HG03432 (cell line): Measurements from ENCODE around the gene ATAD3C.
"Not testable (repeated sequence)": the region's sequence is repeated elsewhere in the genome, so short reads cannot be mapped to it uniquely, and the experiment has no call there.

Source experiments
- ATAC-seq: cut with Tn5 transposase; IDR thresholded peaks from one replicate; pipeline ENCODE4 v1.9.1; 2021; ENCODE audit warnings: mild to moderate bottlenecking, moderate library complexity; ENCODE audit not compliant: unreplicated experiment

ATAD3C gene

DNA sequence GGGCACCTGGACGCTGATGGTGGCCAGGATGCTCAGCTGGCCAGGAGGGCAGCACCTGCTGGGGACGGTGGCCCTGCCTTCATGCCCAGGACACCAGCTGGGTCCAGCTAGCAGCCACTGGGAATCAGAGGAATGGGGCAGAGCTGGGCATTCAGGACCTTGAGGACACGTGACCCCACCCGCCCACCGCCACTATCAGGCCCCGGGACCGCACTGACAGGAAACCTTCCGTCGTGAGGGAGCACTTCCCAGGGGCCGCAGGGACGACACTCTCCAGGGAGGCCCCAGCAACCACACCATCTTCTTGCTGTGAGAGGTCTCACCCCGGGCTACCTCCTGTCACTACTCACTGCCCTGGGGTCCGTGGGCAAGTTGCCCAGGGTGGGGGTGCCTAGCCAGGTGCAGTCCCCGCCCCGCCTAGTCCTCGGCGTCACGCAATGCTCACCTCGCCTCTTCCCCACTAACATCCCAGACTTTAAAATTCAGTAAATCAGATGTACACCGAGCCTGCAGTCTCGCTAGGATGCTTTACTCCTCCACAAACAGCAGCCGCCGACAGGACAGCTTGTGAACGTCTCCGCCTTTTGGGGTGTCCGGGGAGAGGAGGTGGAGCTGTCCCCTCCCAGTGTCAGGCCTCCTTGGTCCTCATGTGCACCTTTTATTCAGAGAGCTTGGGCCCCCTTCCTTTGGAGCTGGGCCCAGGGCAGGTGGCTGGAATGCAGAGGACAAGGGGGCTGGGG lies 9.1 kb upstream of the ATAD3C start:
- ATAC-seq, result no peak

DNA sequence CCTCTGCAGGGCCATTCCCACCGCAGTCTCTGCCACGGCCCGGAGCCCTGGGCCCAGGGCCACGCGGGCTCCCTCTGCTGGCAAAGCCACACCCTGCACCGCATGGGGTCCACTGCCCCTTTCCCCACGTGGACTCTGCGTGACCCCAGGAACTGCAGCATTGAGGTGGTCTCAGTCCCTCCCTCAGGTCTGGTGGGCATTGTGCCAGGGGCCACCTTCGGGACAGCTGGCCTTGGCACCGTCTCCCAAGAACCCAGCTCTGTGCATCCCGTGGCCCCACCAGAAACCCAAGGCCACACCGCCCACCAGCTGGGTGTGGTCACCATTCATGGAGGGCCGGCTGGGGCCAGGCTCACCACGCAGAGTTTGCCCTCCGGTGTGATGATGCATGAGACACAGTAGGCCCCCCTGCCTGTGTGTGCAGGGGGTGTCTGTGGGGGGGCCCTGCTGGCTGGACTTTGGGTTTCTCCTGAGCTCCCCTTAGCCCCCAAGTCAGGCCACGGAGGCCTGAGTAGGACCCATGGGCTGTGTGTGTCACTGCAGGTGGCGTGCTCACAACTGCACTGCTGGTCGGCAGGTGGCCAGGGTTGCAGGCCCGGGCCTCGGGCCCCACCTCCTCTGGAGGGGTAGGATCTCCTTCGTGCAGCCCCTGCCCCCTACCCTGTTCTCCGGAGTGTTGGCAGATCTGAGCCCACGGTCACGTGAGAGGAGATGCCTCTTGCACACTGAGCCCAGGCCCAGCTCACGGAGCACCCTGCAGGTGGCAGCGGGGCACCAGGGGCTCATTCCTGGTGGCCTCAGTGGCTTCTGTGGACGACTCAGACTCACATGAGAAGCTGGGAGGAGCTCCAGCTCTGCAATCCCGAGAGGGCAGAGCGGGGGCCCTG lies 8.2 kb upstream of the ATAD3C start:
- no peak for ATAC-seq

DNA sequence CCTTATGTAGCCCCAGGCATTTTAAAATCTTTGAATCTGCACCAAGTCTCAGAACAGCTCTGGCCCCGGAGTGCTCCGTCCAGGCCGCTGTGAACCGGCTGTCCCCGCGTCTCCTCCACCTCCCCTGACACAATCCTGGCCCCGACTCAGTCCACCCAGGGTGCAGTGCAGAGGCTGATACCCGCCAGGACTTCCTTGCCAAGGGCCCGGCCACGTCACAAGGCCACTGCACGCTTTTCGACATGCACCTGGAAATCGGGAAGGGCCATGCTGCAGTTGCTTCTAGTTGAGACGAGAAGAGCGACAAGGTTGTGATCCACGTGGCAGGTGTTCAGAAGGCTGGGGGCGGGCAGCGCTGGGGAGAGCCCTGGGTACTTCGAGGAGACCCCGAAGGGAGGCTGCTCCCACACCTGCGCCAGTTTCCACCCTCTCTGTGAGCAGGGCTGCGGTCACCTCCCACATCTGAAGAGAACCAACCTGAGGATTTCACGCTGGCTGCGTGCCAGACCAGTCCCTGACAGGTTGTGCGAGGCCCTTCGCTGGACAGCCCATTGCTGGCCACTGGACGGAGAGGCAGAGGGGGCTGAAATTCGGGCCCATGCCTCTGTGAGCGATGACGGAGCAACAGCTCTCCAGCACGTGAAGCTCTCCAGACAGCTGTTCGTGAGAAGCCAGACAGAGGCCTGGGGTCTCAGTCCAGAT lies 7.3 kb upstream of the ATAD3C start:
- ATAC-seq, result no peak

DNA sequence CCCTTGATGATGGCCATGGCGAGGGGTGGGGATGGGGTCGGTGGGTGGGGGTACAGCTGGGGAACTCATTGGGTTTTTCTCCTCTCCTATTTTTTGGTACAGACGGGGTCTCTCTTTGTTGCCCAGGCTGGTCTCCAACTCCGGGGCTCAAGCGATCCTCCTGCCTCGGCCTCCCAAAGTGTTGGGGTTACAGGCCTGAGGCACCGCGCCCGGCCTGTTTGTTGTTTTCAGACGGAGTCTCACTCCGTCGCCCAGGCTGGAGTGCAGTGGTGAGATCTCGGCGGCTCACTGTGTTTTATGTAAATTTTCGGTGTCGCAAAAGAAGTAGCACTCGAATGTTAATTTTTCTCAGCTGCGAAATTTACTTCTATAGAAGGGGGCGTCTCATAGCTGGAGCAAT lies 2.9 kb upstream of the ATAD3C start:
- not testable (repeated sequence) for ATAC-seq

DNA sequence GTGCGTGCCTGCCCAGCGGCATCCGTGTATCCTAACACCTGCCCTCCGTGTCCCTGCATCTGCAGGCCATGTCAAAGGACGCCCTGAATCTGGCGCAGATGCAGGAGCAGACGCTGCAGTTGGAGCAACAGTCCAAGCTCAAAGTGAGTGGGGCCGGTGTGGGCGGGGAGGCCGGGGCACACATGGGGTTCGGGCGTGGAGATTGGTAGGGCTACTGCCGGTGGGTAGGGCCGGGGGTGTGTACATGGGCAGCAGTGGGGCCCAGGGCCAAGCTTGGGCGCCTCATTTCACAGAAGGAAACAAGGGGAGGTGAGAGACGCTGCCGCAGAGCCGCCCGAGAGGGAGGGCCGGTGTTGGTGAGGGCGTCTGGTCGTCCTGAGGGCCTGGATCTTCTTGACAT lies 1.1 kb downstream of the ATAD3C start:
- ATAC-seq, result not testable (repeated sequence)

DNA sequence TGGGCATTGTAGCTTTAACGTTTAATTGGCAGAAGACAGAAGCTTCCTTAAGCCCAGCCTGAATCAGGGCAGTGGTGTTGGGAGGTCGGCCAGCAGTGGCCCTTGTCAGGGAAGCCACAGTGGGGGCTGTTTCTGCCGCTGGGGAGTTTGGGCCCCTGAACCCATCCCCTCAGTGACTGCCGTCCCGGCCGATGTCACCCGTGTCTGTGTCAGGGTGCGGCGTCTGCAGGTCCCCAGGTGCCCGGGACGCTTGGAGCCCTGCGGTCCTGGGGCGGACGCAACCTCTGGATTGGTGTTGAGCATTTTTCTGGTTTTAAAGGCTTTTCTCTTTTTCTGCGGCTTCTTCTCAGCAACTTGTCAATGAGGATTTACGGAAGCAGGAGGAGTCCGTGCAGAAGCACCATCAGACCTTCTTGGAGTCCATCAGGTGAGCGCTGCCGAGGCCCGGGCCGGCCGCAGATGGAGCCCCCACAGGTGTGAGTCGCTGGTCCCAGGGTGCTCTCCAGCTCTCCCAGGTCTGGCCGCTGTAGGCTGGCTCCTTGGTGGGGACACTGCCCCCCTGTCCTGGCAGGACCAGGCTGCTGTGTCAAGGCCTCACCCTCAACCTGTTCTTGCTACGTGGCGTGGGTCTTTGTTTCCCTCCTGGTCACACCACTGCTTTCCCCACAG lies 2.3 kb downstream of the ATAD3C start:
- no peak for ATAC-seq

DNA sequence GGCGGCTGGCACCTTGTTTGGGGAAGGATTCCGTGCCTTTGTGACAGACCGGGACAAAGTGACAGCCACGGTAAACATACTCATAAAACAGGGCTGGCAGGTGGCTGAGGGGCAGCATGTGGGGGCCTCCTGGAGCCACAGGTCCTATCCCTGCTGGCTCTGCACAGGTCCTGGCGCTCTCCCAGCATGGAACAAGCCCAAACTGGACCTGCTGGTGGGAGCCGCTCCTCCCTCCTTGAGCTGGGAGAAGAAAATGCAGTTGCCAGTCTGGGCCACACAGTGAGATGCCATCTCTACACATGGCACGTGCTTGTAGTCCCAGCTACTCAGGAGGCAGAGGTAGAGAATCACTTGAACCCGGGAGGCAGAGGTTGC lies 2.9 kb downstream of the ATAD3C start:
- not testable (repeated sequence) for ATAC-seq

DNA sequence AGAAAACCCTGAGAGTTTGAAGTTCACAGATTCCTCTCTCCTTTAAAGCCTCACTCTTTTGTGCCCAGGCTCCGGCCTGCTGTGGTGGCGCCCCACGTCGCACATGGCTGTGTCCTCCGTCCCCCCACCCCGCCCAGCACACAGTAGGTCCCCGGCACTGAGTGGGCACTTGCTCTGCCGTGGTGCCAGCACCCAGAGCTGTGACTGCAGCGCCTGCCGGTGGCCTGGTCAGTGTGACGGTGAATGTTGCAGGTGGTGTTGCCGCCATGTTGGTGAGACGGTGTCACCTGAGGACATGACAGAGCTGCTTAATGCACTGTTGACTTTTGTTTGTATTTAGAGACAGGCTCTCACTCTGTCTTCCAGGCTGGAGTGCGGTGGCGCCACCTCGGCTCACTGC lies 3.4 kb downstream of the ATAD3C start:
- ATAC-seq, result no peak

DNA sequence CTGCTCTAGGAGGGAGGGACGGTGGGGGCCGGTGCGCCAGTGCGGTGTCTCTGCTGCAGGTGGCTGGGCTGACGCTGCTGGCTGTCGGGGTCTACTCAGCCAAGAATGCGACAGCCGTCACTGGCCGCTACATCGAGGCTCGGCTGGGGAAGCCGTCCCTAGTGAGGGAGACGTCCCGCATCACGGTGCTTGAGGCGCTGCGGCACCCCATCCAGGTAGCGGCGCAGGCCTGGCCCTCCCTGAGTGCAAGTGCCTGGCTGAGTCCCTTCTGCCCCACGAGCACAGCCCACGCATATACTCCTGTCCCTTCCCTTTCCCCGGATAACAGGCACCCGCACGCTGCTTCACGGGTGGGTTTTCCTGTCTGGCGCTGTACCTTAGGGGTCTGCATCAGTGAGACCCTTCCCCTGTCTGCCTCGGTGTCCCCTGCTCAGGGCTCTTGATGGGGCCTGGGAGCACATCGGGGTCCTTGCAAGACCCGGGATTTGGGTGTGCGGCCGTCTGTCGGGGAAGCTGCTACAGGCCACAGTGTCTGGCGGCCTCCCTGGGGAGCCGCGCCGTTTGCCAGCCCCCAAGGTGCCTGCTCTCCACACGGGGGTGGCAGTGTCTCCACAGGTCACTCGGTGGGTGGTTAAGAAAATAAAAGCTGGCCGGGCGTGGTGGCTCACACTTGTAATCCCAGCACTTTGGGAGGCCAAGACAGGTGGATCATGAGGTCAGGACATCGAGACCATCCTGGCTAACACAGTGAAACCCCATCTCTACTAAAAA lies 5.0 kb downstream of the ATAD3C start:
- not testable (repeated sequence) for ATAC-seq

DNA sequence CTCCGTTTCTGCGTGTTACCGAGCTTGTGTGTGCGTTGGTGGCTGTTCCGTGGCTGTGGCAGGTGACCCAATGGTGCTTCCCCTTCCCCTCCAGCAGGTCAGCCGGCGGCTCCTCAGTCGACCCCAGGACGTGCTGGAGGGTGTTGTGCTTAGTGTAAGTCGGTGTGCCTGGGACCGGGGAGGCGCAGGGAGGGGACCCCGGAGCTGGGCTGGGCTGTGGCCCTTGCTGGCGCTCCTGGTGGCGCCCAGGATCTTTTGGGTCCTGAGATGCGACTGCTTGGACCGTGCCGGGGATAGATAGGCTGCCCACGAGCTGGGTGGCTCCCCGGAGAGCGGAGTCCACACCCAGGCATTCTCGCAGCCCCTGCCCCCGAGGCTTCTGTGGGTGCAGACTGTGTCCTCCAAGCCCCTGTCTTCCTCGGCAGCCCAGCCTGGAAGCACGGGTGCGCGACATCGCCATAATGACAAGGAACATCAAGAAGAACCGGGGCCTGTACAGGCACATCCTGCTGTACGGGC lies 5.9 kb downstream of the ATAD3C start:
- no peak for ATAC-seq

DNA sequence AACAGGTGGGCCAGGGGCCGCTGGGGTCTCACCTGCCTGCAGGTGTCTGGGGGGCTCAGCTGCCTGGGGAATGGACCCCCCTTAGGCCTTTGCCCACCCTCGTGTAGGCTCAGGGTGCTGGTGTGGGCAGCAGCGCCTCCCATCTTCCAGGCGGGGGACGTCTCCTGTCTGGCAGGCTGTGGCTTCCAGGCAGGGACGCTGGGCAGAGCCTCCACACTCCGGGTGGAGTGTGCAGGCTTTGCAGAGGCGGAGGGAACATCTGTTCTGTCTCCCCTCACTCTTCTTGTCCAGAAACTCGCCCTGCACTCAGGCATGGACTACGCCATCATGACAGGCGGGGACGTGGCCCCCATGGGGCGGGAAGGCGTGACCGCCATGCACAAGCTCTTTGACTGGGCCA lies 6.4 kb downstream of the ATAD3C start:
- ATAC-seq, result not testable (repeated sequence)

DNA sequence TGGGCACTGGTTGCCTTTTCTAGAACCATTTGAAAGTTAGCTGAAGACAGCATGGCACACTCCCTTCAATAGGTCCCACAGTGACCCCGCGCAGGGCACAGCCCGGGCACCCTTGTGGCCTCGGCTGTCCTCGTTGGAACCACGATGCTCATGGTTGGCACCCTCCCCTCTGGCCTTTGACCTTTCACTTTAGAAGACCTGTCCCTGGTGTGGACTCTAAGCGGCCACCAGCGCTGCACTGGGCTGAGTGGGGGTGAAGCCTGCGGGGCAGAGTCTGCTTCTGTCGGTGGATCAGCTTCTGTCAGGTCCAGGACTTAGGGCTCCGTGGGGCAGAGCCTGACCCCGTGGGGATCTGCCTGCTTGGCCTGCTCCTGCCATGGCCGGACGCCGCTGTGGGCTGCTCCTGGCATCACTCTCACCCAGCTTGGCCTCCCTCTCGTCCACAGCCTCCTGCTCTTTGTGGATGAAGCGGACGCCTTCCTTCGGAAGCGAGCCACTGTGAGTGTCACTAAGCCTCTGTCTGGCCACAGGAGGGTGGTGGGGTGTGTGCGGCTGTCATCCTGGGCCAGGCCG lies 7.3 kb downstream of the ATAD3C start:
- not testable (repeated sequence) for ATAC-seq

DNA sequence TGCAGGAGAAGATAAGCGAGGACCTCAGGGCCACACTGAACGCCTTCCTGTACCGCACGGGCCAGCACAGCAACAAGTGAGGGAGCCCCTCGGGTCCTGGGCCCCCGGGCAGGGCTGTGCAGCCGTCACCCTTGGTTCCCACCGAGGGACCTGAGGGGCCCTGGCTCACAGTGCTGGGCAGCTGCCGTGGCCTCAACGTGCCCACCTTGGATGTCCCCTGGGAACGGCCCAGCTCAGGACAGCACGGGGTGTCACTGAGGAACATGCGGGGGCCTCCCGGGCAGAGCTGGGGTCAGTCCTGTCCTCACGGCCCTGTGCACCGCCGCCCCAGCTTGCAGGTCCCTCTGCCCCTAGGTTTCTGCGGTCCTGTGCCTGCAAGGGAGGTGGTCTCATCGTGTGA lies 9.7 kb downstream of the ATAD3C start:
- ATAC-seq, result not testable (repeated sequence)

DNA sequence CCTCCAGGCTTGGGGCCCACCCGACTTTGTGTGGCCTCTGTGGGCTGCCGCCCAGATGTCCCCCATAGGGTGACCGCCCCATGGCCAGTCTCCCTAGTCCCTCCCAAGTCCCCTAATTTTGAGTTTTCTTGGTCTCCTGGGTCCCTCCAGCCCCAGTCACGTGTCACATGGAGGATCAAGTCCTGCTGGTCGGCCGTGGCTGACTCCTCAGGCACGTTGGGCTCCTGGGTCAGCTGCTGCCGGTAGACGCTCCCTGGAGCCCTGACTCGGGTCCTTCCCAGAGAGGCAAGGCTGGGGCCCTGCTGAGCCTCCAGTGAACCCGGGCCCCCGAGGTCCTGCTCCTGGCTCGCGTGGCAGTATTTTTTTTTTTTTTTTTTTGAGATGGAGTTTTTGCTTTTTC lies 10.2 kb downstream of the ATAD3C start:
- ATAC-seq, result not testable (repeated sequence)

DNA sequence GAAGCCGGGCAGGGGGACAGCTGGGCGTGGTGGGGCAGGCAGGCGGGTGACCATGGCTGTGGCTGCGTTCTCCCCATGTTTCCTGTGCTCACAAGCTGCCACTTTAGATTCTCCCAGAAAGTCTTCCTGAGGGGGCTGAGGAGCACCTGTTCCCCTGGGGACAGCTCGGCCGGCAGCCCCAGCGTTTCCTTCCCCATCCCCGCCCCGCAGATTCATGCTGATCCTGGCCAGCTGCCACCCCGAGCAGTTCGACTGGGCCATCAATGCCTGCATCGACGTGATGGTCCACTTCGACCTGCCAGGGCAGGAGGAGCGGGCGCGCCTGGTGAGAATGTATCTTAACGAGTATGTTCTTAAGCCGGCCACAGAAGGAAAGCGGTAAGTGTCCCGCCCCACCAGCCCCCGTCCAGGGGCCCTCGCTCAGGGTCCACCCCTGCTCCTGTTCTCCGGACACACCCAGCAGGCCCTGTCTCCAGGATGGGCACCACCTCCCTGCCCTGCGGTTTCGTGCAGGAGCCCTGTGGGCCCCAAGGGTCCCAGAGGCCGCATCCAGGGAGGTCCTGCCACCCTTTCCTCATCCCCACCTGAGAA lies 11.1 kb downstream of the ATAD3C start:
- no peak for ATAC-seq

DNA sequence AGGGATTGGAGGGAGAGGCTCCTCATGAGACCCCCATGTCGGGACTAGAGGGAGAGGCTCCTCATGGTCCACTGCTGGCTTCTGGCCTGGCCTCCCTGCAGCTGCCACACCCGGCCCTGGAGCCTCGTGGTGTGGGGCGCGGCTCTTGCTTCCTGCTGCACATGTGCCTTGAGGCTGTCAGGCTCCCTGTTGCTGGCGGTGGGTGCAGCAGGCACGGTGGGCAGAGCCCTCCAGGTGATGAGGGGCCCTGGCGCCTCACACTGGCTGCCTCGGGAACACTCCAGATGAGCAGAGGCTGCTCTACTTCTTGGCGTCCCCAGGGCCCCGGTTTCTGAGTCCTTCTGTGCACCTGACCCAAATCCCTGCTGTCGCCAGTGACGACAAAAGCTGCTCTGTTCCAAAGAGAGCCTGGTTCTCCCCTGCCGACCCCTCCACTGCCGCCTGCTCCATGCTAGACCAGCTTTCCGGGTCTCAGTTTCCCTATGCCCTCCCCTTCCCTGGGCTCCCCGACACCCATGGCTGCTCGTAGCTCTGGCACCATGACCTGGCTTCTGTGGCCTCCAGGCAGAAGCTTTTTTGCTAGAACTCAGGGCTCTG lies 12.3 kb downstream of the ATAD3C start:
- ATAC-seq, result no peak

DNA sequence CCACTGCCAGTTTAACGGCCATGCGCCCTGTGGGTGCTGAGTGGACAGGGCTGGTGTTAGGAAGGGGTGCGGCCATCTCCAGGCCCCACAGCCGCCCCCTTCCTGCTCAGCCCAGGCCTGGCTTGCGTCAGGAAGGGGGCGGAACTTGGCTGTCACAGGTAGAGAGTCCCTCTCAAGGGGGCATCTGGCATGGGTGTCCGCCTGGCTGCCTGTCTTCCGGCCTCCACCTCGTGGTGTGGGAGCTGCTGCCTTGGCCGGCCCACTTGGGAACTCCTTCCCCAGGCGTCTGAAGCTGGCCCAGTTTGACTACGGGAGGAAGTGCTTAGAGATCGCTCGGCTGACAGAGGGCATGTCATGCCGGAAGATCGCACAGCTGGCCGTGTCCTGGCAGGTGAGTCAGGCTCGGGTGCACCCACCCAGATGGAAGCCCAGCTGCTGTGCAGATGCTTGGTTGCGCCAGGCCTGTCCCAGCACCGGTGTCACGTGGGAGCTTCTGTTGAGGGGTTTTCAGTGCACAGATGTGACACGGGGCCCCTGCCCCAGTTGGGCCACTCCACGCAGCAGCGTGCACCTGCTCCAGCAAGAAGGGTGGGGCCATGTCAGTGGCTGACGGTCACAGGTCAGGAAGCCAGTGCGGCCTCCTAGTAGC lies 13.0 kb downstream of the ATAD3C start:
- no peak for ATAC-seq

DNA sequence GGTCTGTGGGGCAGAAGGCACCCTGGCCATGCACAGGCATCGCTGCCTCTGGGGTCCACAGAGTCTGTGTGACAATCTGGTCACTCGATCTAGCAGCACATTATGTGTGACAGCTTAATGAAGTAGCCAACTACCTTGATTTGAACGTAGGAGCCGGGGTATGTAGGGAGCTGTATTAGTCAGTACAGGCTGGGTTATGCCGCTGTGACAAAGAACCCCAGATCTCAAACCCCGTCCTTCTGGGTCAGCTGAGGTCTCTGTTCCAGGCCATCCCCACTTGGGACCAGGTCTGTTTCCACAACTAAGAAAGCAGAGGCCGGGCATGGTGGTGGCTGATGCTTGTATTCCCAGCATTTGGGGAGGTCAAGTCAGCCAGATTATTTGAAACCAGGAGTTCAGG lies 13.8 kb downstream of the ATAD3C start:
- ATAC-seq, result no peak
